GM21529 (cell line): ENCODE results near the gene TUB.

Experiments
- ATAC-seq: cut with Tn5 transposase; IDR thresholded peaks from one replicate; pipeline ENCODE4 v1.9.1; 2021; ENCODE audit not compliant: unreplicated experiment

Gene TUB

GRCh38 chr11:8089791-8090510 is 8.9 kb downstream of the TUB start:
- ATAC-seq = no peak

- ATAC-seq = no peak
These were observed 9.7 kb downstream of the TUB start for GRCh38 chr11:8090756-8091155.

GRCh38 chr11:8091721-8092120 is 10.7 kb downstream of the TUB start:
- no peak for ATAC-seq

GRCh38 chr11:8092587-8093424 is 11.8 kb downstream of the TUB start:
- ATAC-seq = peak; percentile 84

GRCh38 chr11:8093931-8094575 is 13.0 kb downstream of the TUB start:
- ATAC-seq = no peak

- ATAC-seq = no peak
These were observed 13.6 kb downstream of the TUB start for GRCh38 chr11:8094656-8095055.

- no peak for ATAC-seq
These were observed 14.4 kb downstream of the TUB start for GRCh38 chr11:8095371-8095770.

- ATAC-seq = no peak
These were observed 15.0 kb downstream of the TUB start for GRCh38 chr11:8095806-8096522.

- ATAC-seq = no peak
These were observed 15.6 kb downstream of the TUB start for GRCh38 chr11:8096575-8096974.

GRCh38 chr11:8097062-8097461 is 16.1 kb downstream of the TUB start:
- ATAC-seq = no peak

GRCh38 chr11:8097468-8097867 is 16.5 kb downstream of the TUB start:
- ATAC-seq = no peak

- ATAC-seq = no peak
These were observed 16.9 kb downstream of the TUB start for GRCh38 chr11:8097926-8098325.

GRCh38 chr11:8098361-8098760 is 17.4 kb downstream of the TUB start:
- ATAC-seq = no peak

- no peak for ATAC-seq
These were observed 17.9 kb downstream of the TUB start for GRCh38 chr11:8098879-8099278.

- ATAC-seq = peak; percentile 80
These were observed 18.4 kb downstream of the TUB start for GRCh38 chr11:8099291-8099899.

GRCh38 chr11:8100158-8100557 is 19.1 kb downstream of the TUB start:
- no peak for ATAC-seq

GRCh38 chr11:8100605-8101004 is 19.6 kb downstream of the TUB start:
- ATAC-seq = no peak

- no peak for ATAC-seq
These were observed 20.4 kb downstream of the TUB start for GRCh38 chr11:8101421-8101820.

- ATAC-seq = no peak
These were observed 21.4 kb downstream of the TUB start for GRCh38 chr11:8102296-8102915.

GRCh38 chr11:8102965-8103364 is 22.0 kb downstream of the TUB start:
- ATAC-seq = no peak
